A549 (cell line): ENCODE measurements around the gene AHSP. TPM values are rescaled to one million over a fixed set of nuclear protein-coding genes. Genes with fewer than 3 reads are reported as not detected.
A peak's percentile ranks its signal among the peaks of the same experiment; 100 is the strongest.

Experiments
- ATAC-seq, 2 experiments: fragments of 200-7000 bp in 1 of 2; fragments of >200 bp in 1 of 2; cut with Nextera tagmentation in 1 of 2; cut with Tn5 transposase in 1 of 2; 3 replicates each; pipeline versions ENCODE4 v1.8.0 to v1.9.1; 2018 to 2020; ENCODE audit warnings: mild to moderate bottlenecking in 1 of 2, moderate library complexity in 1 of 2
- CTCF ChIA-PET: fragments of 300-600 bp; sonication (Branson Sonifier 250); formaldehyde crosslinking; extraction: SDS; loops from one replicate; lab custom pipeline; 2021; ENCODE audit warnings: antibody characterized with exemption, inconsistent platforms; lab: Yijun Ruan, JAX
- POLR2A ChIA-PET: fragments of 350-600 bp; formaldehyde crosslinking; extraction: SDS; loops from one replicate; lab custom pipeline; 2021; ENCODE audit warnings: antibody characterized with exemption, inconsistent platforms; lab: Yijun Ruan, JAX
- DNase-seq, 2 experiments: peaks; one replicate each; pipeline versions ENCODE4 v3.0.0 to v3.0.0-alpha.2; 2011 to 2016; ENCODE audit warnings: low read depth in 1 of 2, low spot score in 1 of 2
- FAIRE-seq: peaks from 2 replicates; lab custom pipeline; 2011; peaks lifted over from hg19 to GRCh38; lab: Jason Lieb, UNC
- H3K27ac ChIP-seq, 2 experiments: fragments of >200 bp; sonication (Bioruptor Twin); formaldehyde crosslinking; 3 replicates each; pipeline ENCODE4 v1.5.1; 2016 to 2017
- H3K4me1 ChIP-seq: fragments of >200 bp; sonication (Bioruptor Twin); formaldehyde crosslinking; 3 replicates; pipeline ENCODE4 v1.6.1; 2016
- H3K4me2 ChIP-seq: fragments of >200 bp; sonication (Bioruptor Twin); formaldehyde crosslinking; 3 replicates; pipeline ENCODE4 v1.6.1; 2016
- H3K4me3 ChIP-seq: fragments of >200 bp; sonication (Bioruptor Twin); formaldehyde crosslinking; 3 replicates; pipeline ENCODE4 v1.5.1; 2016
- H3K9me3 ChIP-seq: fragments of >200 bp; sonication (Bioruptor Twin); formaldehyde crosslinking; 3 replicates; pipeline ENCODE4 v1.6.1; 2016
- ATOH8 ChIP-seq: fragments of 250-450 bp; sonication (Bioruptor Pico); IDR thresholded peaks from 2 replicates; pipeline ENCODE4 v1.5.0; 2020; ENCODE audit warnings: low read depth, mild to moderate bottlenecking, moderate library complexity
- CBX2 ChIP-seq: fragments of 200-600 bp; sonication (generic); IDR thresholded peaks from 2 replicates; pipeline ENCODE4 v1.6.1; 2016; ENCODE audit warnings: low read depth, mild to moderate bottlenecking, borderline replicate concordance
- CBX8 ChIP-seq: fragments of 200-600 bp; sonication (generic); IDR thresholded peaks from 2 replicates; pipeline ENCODE4 v1.6.1; 2016
- CEBPB ChIP-seq, 2 experiments: fragments of >200 bp in 1 of 2; sonication (Bioruptor Twin) in 1 of 2; formaldehyde crosslinking in 1 of 2; IDR thresholded peaks; 2 replicates each; pipeline ENCODE4 v1.6.1; 2012 to 2016
- CTCF ChIP-seq: fragments of >200 bp; sonication (Bioruptor Twin); formaldehyde crosslinking; IDR thresholded peaks from 3 replicates; pipeline ENCODE4 v1.5.1; 2016
- EHMT2 ChIP-seq: fragments of 200-600 bp; sonication (generic); IDR thresholded peaks from 2 replicates; pipeline ENCODE4 v1.6.1; 2016; ENCODE audit warnings: antibody characterized with exemption, low read depth, mild to moderate bottlenecking, moderate library complexity
- FOXS1 ChIP-seq: fragments of 250-450 bp; sonication (Bioruptor Pico); IDR thresholded peaks from 2 replicates; pipeline ENCODE4 v1.5.0; 2020; ENCODE audit warnings: mild to moderate bottlenecking, moderate library complexity
- HDAC2 ChIP-seq: fragments of 200-600 bp; sonication (generic); IDR thresholded peaks from 2 replicates; pipeline ENCODE4 v1.6.1; 2016
- HEYL ChIP-seq: fragments of 250-450 bp; sonication (Bioruptor Pico); IDR thresholded peaks from 2 replicates; pipeline ENCODE4 v1.8.0; 2021; ENCODE audit warnings: mild to moderate bottlenecking, moderate library complexity
- JUN ChIP-seq, 2 experiments: fragments of >200 bp; sonication (Bioruptor Twin); formaldehyde crosslinking; IDR thresholded peaks; 2 replicates in 1 of 2; 3 replicates in 1 of 2; pipeline ENCODE4 v1.6.1; 2016 to 2017
- JUNB ChIP-seq: fragments of >200 bp; sonication (Bioruptor Twin); formaldehyde crosslinking; IDR thresholded peaks from 2 replicates; pipeline ENCODE4 v1.6.1; 2016
- MAFK ChIP-seq: fragments of 450-650 bp; IDR thresholded peaks from 2 replicates; pipeline ENCODE4 v1.6.1; 2014; ENCODE audit not compliant: partially characterized antibody
- NPAS2 ChIP-seq: fragments of 250-450 bp; sonication (Bioruptor Pico); IDR thresholded peaks from 2 replicates; pipeline ENCODE4 v1.8.0; 2022; ENCODE audit warnings: mild to moderate bottlenecking, moderate library complexity, borderline replicate concordance
- SMC3 ChIP-seq: fragments of >200 bp; sonication (Bioruptor Twin); formaldehyde crosslinking; IDR thresholded peaks from 3 replicates; pipeline ENCODE4 v1.6.1; 2018; ENCODE audit warnings: inconsistent platforms
- ZFP36 ChIP-seq: fragments of 450-650 bp; IDR thresholded peaks from 2 replicates; pipeline ENCODE4 v1.6.1; 2014; ENCODE audit warnings: borderline replicate concordance; ENCODE audit not compliant: partially characterized antibody
- WGBS: methylation state at CpG from one replicate; pipeline ENCODE4 v1.1.6; 2017; ENCODE audit errors: missing lambda C conversion rate; 5-methylcytosine and 5-hydroxymethylcytosine counted together
- polyA minus RNA-seq: library from RNA; depleted of rRNA, polyadenylated mRNA; stranded (reverse); fragments of >200 nt; gene quantifications from 2 replicates; pipeline ENCODE4 v1.2.3, GENCODE V29; 2011; rRNA and poly(A)+ RNA removed
- polyA plus RNA-seq, 4 experiments: library from polyadenylated mRNA; depleted of rRNA in 3 of 4; stranded (reverse); fragments of >200 nt; fragmentation: RNase III in 1 of 4; extraction: RNeasy Plus Mini Kit Qiagen cat#74134 plus additional on column Dnase treatment in 1 of 4; gene quantifications; 2 replicates in 3 of 4; 3 replicates in 1 of 4; pipeline ENCODE4 v1.2.3, GENCODE V29; 2011 to 2017
- TF ChIP-seq, protein P1 (sequence below): IDR thresholded peaks from 2 replicates; pipeline ENCODE4 v1.6.1; 2012
- TF ChIP-seq, protein P2 (sequence below): fragments of 200-600 bp; sonication (generic); IDR thresholded peaks from 2 replicates; pipeline ENCODE4 v1.6.1; 2016; ENCODE audit warnings: antibody characterized with exemption, mild to moderate bottlenecking, moderate library complexity

AHSP gene, protein sequence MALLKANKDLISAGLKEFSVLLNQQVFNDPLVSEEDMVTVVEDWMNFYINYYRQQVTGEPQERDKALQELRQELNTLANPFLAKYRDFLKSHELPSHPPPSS
- polyA plus RNA-seq (2011; rRNA removed) = not detected in 2 replicates
- polyA plus RNA-seq (2012; cell fraction: cytosol; rRNA removed) = not detected in 2 replicates
- polyA plus RNA-seq (2012; cell fraction: nucleus; rRNA removed) = not detected in 2 replicates
- not detected in 3 replicates for polyA plus RNA-seq (2017; fragmentation: RNase III; extraction: RNeasy Plus Mini Kit Qiagen cat#74134 plus additional on column Dnase treatment)
- not detected in 2 replicates for polyA minus RNA-seq

DNA sequence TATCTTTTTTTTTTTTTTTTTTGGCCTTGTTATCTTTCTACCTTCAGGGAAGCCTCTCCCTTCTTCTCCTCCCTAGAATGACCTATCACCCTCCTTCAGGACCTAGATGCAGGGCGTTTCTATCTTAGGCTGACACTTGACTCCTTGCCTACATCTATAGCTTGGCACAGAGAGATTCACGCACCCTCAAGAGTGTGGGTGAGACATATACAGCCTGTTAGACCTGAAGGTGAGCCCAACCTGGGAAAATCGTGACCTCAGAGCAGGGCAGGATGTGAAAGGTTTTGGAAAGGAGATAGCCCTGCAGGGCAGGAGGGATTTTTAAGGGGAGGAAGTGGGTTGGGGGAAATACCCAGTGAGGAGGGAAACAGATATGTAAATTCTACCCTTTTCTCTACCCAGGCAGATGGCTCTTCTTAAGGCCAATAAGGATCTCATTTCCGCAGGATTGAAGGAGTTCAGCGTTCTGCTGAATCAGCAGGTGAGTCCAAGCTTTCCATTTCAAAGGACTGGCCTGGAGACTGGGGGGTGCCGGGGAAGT lies at the start of gene AHSP:
TSS of gene AHSP (plus strand) at position 167 of the 541 bp plus-strand sequence. CDS start at position 407, 240 bp downstream.
- peak within 1 kb of the TSS; percentile 69; the same call in 2 of the 3 replicates for H3K4me2 ChIP-seq
- POLR2A ChIA-PET = no interaction called here
- DNase-seq (no peak), FAIRE-seq (no peak), ATAC-seq (no peak)
- no peaks in the 10 kb centered on the region for H3K4me1 ChIP-seq
- H3K27ac ChIP-seq = no peak within 1 kb of the TSS
- peaks cover 6% of the 10 kb centered on the region; the same call in 2 of the 3 replicates for H3K9me3 ChIP-seq
- 26% methylated on average over 6 of the region's 6 CpGs for WGBS
- CTCF ChIA-PET = interaction anchor here (0.9 kb wide), 1 partner anchor 25 kb away, joined by 3 read pairs; no protein-coding TSS in a partner anchor
- TF ChIP-seq MAFK (peak; percentile 72), EHMT2 (no peak), JUNB (no peak)
- H3K4me3 ChIP-seq = no peak within 1 kb of the TSS; the same call in 2 of the 3 replicates

DNA sequence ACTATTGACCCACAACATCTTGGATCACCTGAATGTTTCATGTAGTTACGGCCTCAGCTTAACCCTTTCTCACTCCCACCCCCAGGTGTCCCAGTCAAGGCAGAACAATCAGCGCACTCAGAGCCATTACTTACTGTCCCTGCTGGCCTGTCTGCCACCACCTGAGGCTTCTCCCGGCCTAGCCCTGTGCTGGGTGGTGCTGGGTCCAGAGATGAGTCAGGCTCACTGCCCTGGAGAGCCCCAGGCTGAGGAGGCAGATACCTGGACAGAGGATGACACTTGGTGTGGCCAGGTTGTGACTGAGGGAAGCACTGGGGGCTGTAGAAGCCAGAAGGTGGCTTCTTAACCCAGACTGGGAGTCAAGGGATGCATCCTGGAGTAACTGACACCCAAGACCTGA lies 48.7 kb upstream of the AHSP start:
- no peaks in the 10 kb centered on the region for H3K9me3 ChIP-seq
- ChIA-PET POLR2A (interaction anchor here (0.7 to 2.3 kb wide), 2 partner anchors 19 to 23 kb away, joined by 5 to 11 read pairs; partner anchors contain the start of gene ARMC5), CTCF (interaction anchor here (1.1 to 1.3 kb wide), 2 partner anchors 11 to 18 kb away, joined by 4 to 5 read pairs; no protein-coding TSS in a partner anchor)
- FAIRE-seq = no peak
- H3K27ac ChIP-seq = no peak overlapping the region
- DNase-seq = no peak
- no peak overlapping the region for H3K4me2 ChIP-seq
- H3K4me1 ChIP-seq = peaks cover under 1% of the 10 kb centered on the region; the same call in 1 of the 3 replicates
- TF ChIP-seq ATOH8 (CRISPR knock-in tag) = no peak
- TF ChIP-seq, protein P1, sequence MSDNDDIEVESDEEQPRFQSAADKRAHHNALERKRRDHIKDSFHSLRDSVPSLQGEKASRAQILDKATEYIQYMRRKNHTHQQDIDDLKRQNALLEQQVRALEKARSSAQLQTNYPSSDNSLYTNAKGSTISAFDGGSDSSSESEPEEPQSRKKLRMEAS = no peak
- H3K4me3 ChIP-seq = no peak overlapping the region
- ATAC-seq = no peak; a peak in 1 of 6 replicates
- WGBS = 77% methylated on average over 3 of the region's 3 CpGs

GRCh38 chr16:31479751-31480150 lies 47.9 kb upstream of the AHSP start:
- no peak for DNase-seq
- CTCF ChIA-PET = interaction anchor here (1.1 to 1.7 kb wide), 2 partner anchors 10 to 19 kb away, joined by 4 to 5 read pairs; no protein-coding TSS in a partner anchor
- no peak overlapping the region for H3K4me2 ChIP-seq
- H3K9me3 ChIP-seq = no peaks in the 10 kb centered on the region
- 92% methylated on average over 9 of the region's 9 CpGs for WGBS
- no peak overlapping the region for H3K4me3 ChIP-seq
- ATAC-seq = no peak
- H3K27ac ChIP-seq = no peak overlapping the region
- peaks cover 8% of the 10 kb centered on the region; the same call in 2 of the 3 replicates for H3K4me1 ChIP-seq
- no peak for TF ChIP-seq CEBPB (IDR thresholded peaks at IDR 0.05)
- TF ChIP-seq HEYL (CRISPR knock-in tag) = no peak
- no peak for TF ChIP-seq JUN (IDR thresholded peaks at IDR 0.05)
- TF ChIP-seq SMC3 = no peak
- POLR2A ChIA-PET = interaction anchor here (1.3 to 2.3 kb wide), 2 partner anchors 10 to 20 kb away, joined by 4 to 11 read pairs; partner anchors contain the start of gene ARMC5
- no peak for FAIRE-seq

DNA sequence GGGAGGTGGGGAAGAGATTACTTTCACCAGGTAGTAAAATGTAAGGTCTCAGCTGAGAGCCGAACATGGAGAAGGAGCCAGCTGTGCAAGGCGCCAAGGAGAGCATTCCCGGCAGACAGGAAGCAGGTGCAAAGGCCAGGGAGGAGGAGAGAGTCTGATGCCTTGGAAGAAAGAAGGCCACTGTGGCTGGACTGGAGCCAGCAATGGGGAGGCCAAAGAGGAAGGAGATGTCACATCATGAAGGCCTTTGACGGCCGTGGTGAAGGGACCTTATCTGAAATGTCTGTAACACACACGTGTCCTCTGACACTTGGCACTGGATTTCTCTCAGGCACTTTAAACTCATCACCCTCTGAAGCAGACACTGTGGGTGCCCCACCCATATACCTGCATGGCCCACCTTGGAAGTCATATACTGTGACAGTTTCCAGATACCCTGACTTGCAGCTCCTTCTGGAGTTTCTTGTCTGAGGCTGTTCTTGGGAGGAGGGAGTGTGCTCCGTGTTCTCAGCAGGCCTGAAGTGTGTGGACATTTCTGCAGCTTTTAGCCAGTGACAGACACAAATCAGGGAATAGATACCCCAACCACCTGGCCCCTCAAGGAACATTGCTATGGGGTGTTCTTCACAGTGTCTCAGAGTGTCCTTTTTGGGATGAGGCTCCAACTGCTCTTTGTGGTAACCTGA lies 46.7 kb upstream of the AHSP start:
- no peak overlapping the region for H3K4me3 ChIP-seq
- POLR2A ChIA-PET = interaction anchor here (1.3 to 2.4 kb wide), 2 partner anchors 9 to 21 kb away, joined by 4 to 9 read pairs; partner anchors contain the start of gene ARMC5
- 68% methylated on average over 7 of the region's 7 CpGs for WGBS
- FAIRE-seq (no peak), DNase-seq (no peak), ATAC-seq (no peak)
- no peak overlapping the region for H3K27ac ChIP-seq
- no peak overlapping the region for H3K4me2 ChIP-seq
- CTCF ChIA-PET = interaction anchor here (0.8 to 1.7 kb wide), 3 partner anchors 20 to 29 kb away, joined by 3 to 5 read pairs (median 3); no protein-coding TSS in a partner anchor
- H3K9me3 ChIP-seq = no peaks in the 10 kb centered on the region
- H3K4me1 ChIP-seq = peaks cover 10% of the 10 kb centered on the region; the same call in 2 of the 3 replicates
- TF ChIP-seq CBX2 (no peak), FOXS1 (CRISPR knock-in tag) (no peak), ZFP36 (no peak), ATOH8 (CRISPR knock-in tag) (no peak), JUN (IDR thresholded peaks at IDR 0.05) (no peak), NPAS2 (CRISPR knock-in tag) (no peak), HDAC2 (no peak), CBX8 (no peak), CTCF (no peak)
- TF ChIP-seq, protein P2, sequence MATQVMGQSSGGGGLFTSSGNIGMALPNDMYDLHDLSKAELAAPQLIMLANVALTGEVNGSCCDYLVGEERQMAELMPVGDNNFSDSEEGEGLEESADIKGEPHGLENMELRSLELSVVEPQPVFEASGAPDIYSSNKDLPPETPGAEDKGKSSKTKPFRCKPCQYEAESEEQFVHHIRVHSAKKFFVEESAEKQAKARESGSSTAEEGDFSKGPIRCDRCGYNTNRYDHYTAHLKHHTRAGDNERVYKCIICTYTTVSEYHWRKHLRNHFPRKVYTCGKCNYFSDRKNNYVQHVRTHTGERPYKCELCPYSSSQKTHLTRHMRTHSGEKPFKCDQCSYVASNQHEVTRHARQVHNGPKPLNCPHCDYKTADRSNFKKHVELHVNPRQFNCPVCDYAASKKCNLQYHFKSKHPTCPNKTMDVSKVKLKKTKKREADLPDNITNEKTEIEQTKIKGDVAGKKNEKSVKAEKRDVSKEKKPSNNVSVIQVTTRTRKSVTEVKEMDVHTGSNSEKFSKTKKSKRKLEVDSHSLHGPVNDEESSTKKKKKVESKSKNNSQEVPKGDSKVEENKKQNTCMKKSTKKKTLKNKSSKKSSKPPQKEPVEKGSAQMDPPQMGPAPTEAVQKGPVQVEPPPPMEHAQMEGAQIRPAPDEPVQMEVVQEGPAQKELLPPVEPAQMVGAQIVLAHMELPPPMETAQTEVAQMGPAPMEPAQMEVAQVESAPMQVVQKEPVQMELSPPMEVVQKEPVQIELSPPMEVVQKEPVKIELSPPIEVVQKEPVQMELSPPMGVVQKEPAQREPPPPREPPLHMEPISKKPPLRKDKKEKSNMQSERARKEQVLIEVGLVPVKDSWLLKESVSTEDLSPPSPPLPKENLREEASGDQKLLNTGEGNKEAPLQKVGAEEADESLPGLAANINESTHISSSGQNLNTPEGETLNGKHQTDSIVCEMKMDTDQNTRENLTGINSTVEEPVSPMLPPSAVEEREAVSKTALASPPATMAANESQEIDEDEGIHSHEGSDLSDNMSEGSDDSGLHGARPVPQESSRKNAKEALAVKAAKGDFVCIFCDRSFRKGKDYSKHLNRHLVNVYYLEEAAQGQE = no peak
- TF ChIP-seq, protein P1 = no peak
